ENCODE measurements around the gene PBX3.

Gene PBX3

DNA sequence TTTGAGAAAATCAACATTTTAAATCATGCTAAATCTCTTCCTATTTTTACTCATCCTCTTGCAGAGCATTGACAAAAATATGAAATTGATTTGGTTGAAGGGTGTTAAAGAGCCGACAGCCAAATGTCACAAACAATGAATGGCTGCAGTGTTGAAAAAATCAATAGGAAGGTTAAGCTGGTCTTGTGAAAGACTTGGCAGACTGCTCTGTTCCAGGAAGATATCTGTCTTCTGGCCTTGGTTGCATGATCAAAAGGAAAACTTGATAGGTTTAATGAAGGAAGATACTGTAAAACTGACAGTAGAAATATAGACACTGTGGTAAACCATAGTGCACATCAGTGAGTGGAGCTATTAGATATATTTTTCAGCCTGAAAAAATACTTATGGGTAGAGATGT is 103.6 kb downstream of the PBX3 start:
- no peak overlapping the region for H4K8ac ChIP-seq (ENCODE audit: low read depth, low read length)
- H2BK120ac ChIP-seq (ENCODE audit: low read depth, low read length) = no peak overlapping the region
- H3K18ac ChIP-seq (ENCODE audit: low read length) = no peak overlapping the region
- no peak overlapping the region for H3K23ac ChIP-seq (ENCODE audit: low read depth, low read length, poor library complexity)
- no peak overlapping the region for H2AK5ac ChIP-seq (ENCODE audit: low read depth, low read length)
- H3K27me3 ChIP-seq (ENCODE audit: control insufficient read depth in 3 of 3, insufficient read depth in 3 of 3, low read depth in 1 of 3, low read length in 3 of 3) = no peaks in the 10 kb centered on the region
- no peak overlapping the region for H3K14ac ChIP-seq (ENCODE audit: low read length)
- no peak overlapping the region for H3K4me2 ChIP-seq (ENCODE audit: insufficient read depth, low read length, poor library complexity, severe bottlenecking)
- no peak overlapping the region for H3K4me3 ChIP-seq (ENCODE audit: low read length in 2 of 2)
- no peak overlapping the region for H2AFZ ChIP-seq (ENCODE audit: low read length)
- H2BK12ac ChIP-seq (ENCODE audit: low read length) = no peak overlapping the region
- no peak overlapping the region for H3K27ac ChIP-seq (replicated peaks; ENCODE audit: low read length)
- H2BK15ac ChIP-seq (ENCODE audit: low read length) = no peak overlapping the region
- H3K79me1 ChIP-seq (ENCODE audit: low read depth, low read length) = no peaks in the 10 kb centered on the region
- no CpG with 5 or more reads among the region's 1 CpG for WGBS, 2 donors (ENCODE audit: extremely low coverage in 2 of 2, insufficient read length in 2 of 2, insufficient replicate concordance in 1 of 2)
- H4K91ac ChIP-seq (ENCODE audit: low read depth, low read length, poor library complexity) = no peak overlapping the region
- no peak overlapping the region for H2BK5ac ChIP-seq (ENCODE audit: low read length)
- H3K4ac ChIP-seq (ENCODE audit: low read length) = no peak overlapping the region
- no peaks in the 10 kb centered on the region for H3K36me3 ChIP-seq (replicated peaks in 1 of 2; ENCODE audit: control insufficient read depth in 2 of 2, insufficient read depth in 2 of 2, low read length in 2 of 2)
- no peak for DNase-seq (ENCODE audit: low spot score)
- H3K4me1 ChIP-seq (ENCODE audit: control insufficient read depth in 2 of 2, insufficient read depth in 1 of 2, low read depth in 1 of 2, low read length in 2 of 2) = peaks cover 0 to 6% of the 10 kb centered on the region in 2 donors
- H3K9ac ChIP-seq (ENCODE audit: low read depth, low read length, poor library complexity) = no peak overlapping the region
- peaks cover 0 to 8% of the 10 kb centered on the region in 2 donors for H3K9me3 ChIP-seq (replicated peaks in 1 of 2; ENCODE audit: control insufficient read depth in 2 of 2, insufficient read depth in 1 of 2, low read depth in 1 of 2, low read length in 2 of 2)

DNA sequence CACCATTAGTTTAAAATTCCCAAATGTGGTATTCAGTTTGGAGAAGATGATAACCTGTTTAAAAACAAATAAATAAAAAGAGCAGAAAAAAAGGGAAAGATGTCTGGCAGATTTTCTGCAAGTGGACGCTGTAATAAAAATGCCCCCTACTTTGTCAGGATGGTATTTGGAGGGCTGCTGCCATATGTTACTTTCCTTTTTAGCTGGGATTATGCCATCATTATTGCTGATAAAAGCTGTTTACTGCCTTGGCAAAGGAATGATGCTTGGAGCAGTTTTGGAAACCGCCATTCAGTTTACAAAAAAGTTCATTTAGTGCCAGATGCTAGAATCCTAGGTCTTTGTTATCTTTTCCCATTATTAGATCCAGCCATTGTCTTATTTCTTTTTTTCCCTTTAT is 104.8 kb downstream of the PBX3 start:
- H3K14ac ChIP-seq (ENCODE audit: low read length) = no peak overlapping the region
- H3K4ac ChIP-seq (ENCODE audit: low read length) = no peak overlapping the region
- H3K4me3 ChIP-seq (ENCODE audit: low read length in 2 of 2) = no peak overlapping the region
- no peak overlapping the region for H2BK120ac ChIP-seq (ENCODE audit: low read depth, low read length)
- no peak overlapping the region for H2AK5ac ChIP-seq (ENCODE audit: low read depth, low read length)
- no peak overlapping the region for H4K91ac ChIP-seq (ENCODE audit: low read depth, low read length, poor library complexity)
- H4K8ac ChIP-seq (ENCODE audit: low read depth, low read length) = no peak overlapping the region
- H3K23ac ChIP-seq (ENCODE audit: low read depth, low read length, poor library complexity) = no peak overlapping the region
- H2AFZ ChIP-seq (ENCODE audit: low read length) = no peak overlapping the region
- no peak overlapping the region for H3K27ac ChIP-seq (replicated peaks; ENCODE audit: low read length)
- no peaks in the 10 kb centered on the region for H3K27me3 ChIP-seq (ENCODE audit: control insufficient read depth in 3 of 3, insufficient read depth in 3 of 3, low read depth in 1 of 3, low read length in 3 of 3)
- H2BK15ac ChIP-seq (ENCODE audit: low read length) = no peak overlapping the region
- H3K18ac ChIP-seq (ENCODE audit: low read length) = no peak overlapping the region
- no peak overlapping the region for H3K4me2 ChIP-seq (ENCODE audit: insufficient read depth, low read length, poor library complexity, severe bottlenecking)
- no peak for DNase-seq (ENCODE audit: low spot score)
- WGBS, 2 donors (ENCODE audit: extremely low coverage in 2 of 2, insufficient read length in 2 of 2, insufficient replicate concordance in 1 of 2) = no CpG with 5 or more reads among the region's 2 CpGs
- H3K36me3 ChIP-seq (replicated peaks in 1 of 2; ENCODE audit: control insufficient read depth in 2 of 2, insufficient read depth in 2 of 2, low read length in 2 of 2) = no peaks in the 10 kb centered on the region
- no peak overlapping the region for H2BK12ac ChIP-seq (ENCODE audit: low read length)
- peaks cover 0 to 6% of the 10 kb centered on the region in 2 donors for H3K4me1 ChIP-seq (ENCODE audit: control insufficient read depth in 2 of 2, insufficient read depth in 1 of 2, low read depth in 1 of 2, low read length in 2 of 2)
- H3K9ac ChIP-seq (ENCODE audit: low read depth, low read length, poor library complexity) = no peak overlapping the region
- peaks cover 0 to 2% of the 10 kb centered on the region in 2 donors for H3K9me3 ChIP-seq (replicated peaks in 1 of 2; ENCODE audit: control insufficient read depth in 2 of 2, insufficient read depth in 1 of 2, low read depth in 1 of 2, low read length in 2 of 2)
- H3K79me1 ChIP-seq (ENCODE audit: low read depth, low read length) = no peaks in the 10 kb centered on the region
- no peak overlapping the region for H2BK5ac ChIP-seq (ENCODE audit: low read length)

DNA sequence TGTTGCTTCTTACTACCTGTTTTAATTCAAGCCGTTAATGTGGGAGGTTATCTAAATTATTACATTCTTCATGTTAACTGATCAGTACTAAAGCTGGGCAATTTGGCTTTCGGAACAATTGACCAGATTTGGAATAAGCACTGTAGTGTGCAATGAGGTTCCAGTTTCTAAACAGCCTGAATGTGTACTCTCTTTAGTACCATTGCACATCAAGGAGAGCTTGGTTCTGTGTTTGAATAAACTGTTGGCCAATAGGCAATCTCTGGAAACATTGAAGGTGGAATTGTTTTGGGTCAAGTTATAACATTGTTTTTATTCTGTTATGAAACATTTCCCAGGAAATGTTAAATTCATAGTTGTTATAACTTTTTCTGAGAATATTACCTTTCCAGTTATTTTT is 105.2 kb downstream of the PBX3 start:
- H2BK5ac ChIP-seq (ENCODE audit: low read length) = no peak overlapping the region
- no peak overlapping the region for H3K4me2 ChIP-seq (ENCODE audit: insufficient read depth, low read length, poor library complexity, severe bottlenecking)
- no peak overlapping the region for H2BK120ac ChIP-seq (ENCODE audit: low read depth, low read length)
- H3K23ac ChIP-seq (ENCODE audit: low read depth, low read length, poor library complexity) = no peak overlapping the region
- H2BK12ac ChIP-seq (ENCODE audit: low read length) = no peak overlapping the region
- H3K9ac ChIP-seq (ENCODE audit: low read depth, low read length, poor library complexity) = no peak overlapping the region
- H3K27me3 ChIP-seq (ENCODE audit: control insufficient read depth in 3 of 3, insufficient read depth in 3 of 3, low read depth in 1 of 3, low read length in 3 of 3) = no peaks in the 10 kb centered on the region
- WGBS, 2 donors (ENCODE audit: extremely low coverage in 2 of 2, insufficient read length in 2 of 2, insufficient replicate concordance in 1 of 2) = no CpG with 5 or more reads among the region's 2 CpGs
- no peaks in the 10 kb centered on the region for H3K36me3 ChIP-seq (replicated peaks in 1 of 2; ENCODE audit: control insufficient read depth in 2 of 2, insufficient read depth in 2 of 2, low read length in 2 of 2)
- H2BK15ac ChIP-seq (ENCODE audit: low read length) = no peak overlapping the region
- no peaks in the 10 kb centered on the region for H3K79me1 ChIP-seq (ENCODE audit: low read depth, low read length)
- H3K4me1 ChIP-seq (ENCODE audit: control insufficient read depth in 2 of 2, insufficient read depth in 1 of 2, low read depth in 1 of 2, low read length in 2 of 2) = peaks cover 0 to 6% of the 10 kb centered on the region in 2 donors
- no peak overlapping the region for H2AFZ ChIP-seq (ENCODE audit: low read length)
- H3K18ac ChIP-seq (ENCODE audit: low read length) = no peak overlapping the region
- DNase-seq (ENCODE audit: low spot score) = no peak
- H4K91ac ChIP-seq (ENCODE audit: low read depth, low read length, poor library complexity) = no peak overlapping the region
- no peak overlapping the region for H3K4ac ChIP-seq (ENCODE audit: low read length)
- H3K14ac ChIP-seq (ENCODE audit: low read length) = no peak overlapping the region
- no peak overlapping the region for H3K27ac ChIP-seq (replicated peaks; ENCODE audit: low read length)
- peaks cover 0 to 2% of the 10 kb centered on the region in 2 donors for H3K9me3 ChIP-seq (replicated peaks in 1 of 2; ENCODE audit: control insufficient read depth in 2 of 2, insufficient read depth in 1 of 2, low read depth in 1 of 2, low read length in 2 of 2)
- H3K4me3 ChIP-seq (ENCODE audit: low read length in 2 of 2) = no peak overlapping the region
- no peak overlapping the region for H2AK5ac ChIP-seq (ENCODE audit: low read depth, low read length)
- H4K8ac ChIP-seq (ENCODE audit: low read depth, low read length) = no peak overlapping the region

GRCh38 chr9:125854553-125855275 is 107.5 kb downstream of the PBX3 start:
- H3K18ac ChIP-seq (ENCODE audit: low read length) = no peak overlapping the region
- H2BK5ac ChIP-seq (ENCODE audit: low read length) = no peak overlapping the region
- no peak overlapping the region for H3K4ac ChIP-seq (ENCODE audit: low read length)
- H3K27me3 ChIP-seq (ENCODE audit: control insufficient read depth in 3 of 3, insufficient read depth in 3 of 3, low read depth in 1 of 3, low read length in 3 of 3) = no peaks in the 10 kb centered on the region
- H2AFZ ChIP-seq (ENCODE audit: low read length) = no peak overlapping the region
- H3K23ac ChIP-seq (ENCODE audit: low read depth, low read length, poor library complexity) = no peak overlapping the region
- no peak overlapping the region for H2BK15ac ChIP-seq (ENCODE audit: low read length)
- peaks cover 0 to 6% of the 10 kb centered on the region in 2 donors for H3K4me1 ChIP-seq (ENCODE audit: control insufficient read depth in 2 of 2, insufficient read depth in 1 of 2, low read depth in 1 of 2, low read length in 2 of 2)
- H3K14ac ChIP-seq (ENCODE audit: low read length) = no peak overlapping the region
- H2BK12ac ChIP-seq (ENCODE audit: low read length) = no peak overlapping the region
- H3K36me3 ChIP-seq (replicated peaks in 1 of 2; ENCODE audit: control insufficient read depth in 2 of 2, insufficient read depth in 2 of 2, low read length in 2 of 2) = no peaks in the 10 kb centered on the region
- no peak overlapping the region for H3K4me2 ChIP-seq (ENCODE audit: insufficient read depth, low read length, poor library complexity, severe bottlenecking)
- H4K8ac ChIP-seq (ENCODE audit: low read depth, low read length) = no peak overlapping the region
- H2BK120ac ChIP-seq (ENCODE audit: low read depth, low read length) = no peak overlapping the region
- H3K4me3 ChIP-seq (ENCODE audit: low read length in 2 of 2) = no peak overlapping the region
- H4K91ac ChIP-seq (ENCODE audit: low read depth, low read length, poor library complexity) = no peak overlapping the region
- H3K79me1 ChIP-seq (ENCODE audit: low read depth, low read length) = no peaks in the 10 kb centered on the region
- no peaks in the 10 kb centered on the region for H3K9me3 ChIP-seq (replicated peaks in 1 of 2; ENCODE audit: control insufficient read depth in 2 of 2, insufficient read depth in 1 of 2, low read depth in 1 of 2, low read length in 2 of 2)
- H3K27ac ChIP-seq (replicated peaks; ENCODE audit: low read length) = no peak overlapping the region
- no peak overlapping the region for H3K9ac ChIP-seq (ENCODE audit: low read depth, low read length, poor library complexity)
- no peak overlapping the region for H2AK5ac ChIP-seq (ENCODE audit: low read depth, low read length)
- DNase-seq (ENCODE audit: low spot score) = no peak
